ENCODE results near the gene PRSS22.
A peak's percentile ranks its signal among the peaks of the same experiment; 100 is the strongest.

Gene PRSS22

GRCh38 chr16:2828876-2829430 lies 29.0 kb downstream of the PRSS22 start:
- WGBS, 2 donors (ENCODE audit: extremely low coverage in 2 of 2, insufficient read length in 2 of 2, insufficient replicate concordance in 1 of 2), result no CpG with 5 or more reads among the region's 17 CpGs
- H3K23ac ChIP-seq (ENCODE audit: low read depth, low read length, poor library complexity), result peak overlapping the region; percentile 20
- H2AFZ ChIP-seq (ENCODE audit: low read length), result no peak overlapping the region
- H2BK5ac ChIP-seq (ENCODE audit: low read length), result no peak overlapping the region
- H2BK15ac ChIP-seq (ENCODE audit: low read length), result no peak overlapping the region
- H4K8ac ChIP-seq (ENCODE audit: low read depth, low read length), result no peak overlapping the region
- no peak overlapping the region for H3K4me2 ChIP-seq (ENCODE audit: insufficient read depth, low read length, poor library complexity, severe bottlenecking)
- H3K36me3 ChIP-seq (replicated peaks in 1 of 2; ENCODE audit: control insufficient read depth in 2 of 2, insufficient read depth in 2 of 2, low read length in 2 of 2), result no peaks in the 10 kb centered on the region
- H3K4ac ChIP-seq (ENCODE audit: low read length), result no peak overlapping the region
- no peak overlapping the region for H3K18ac ChIP-seq (ENCODE audit: low read length)
- DNase-seq (ENCODE audit: low spot score), result no peak
- H3K79me1 ChIP-seq (ENCODE audit: low read depth, low read length), result peaks cover 1% of the 10 kb centered on the region
- peaks cover 0 to 39% (median 0%) of the 10 kb centered on the region in 3 experiments for H3K27me3 ChIP-seq (ENCODE audit: control insufficient read depth in 3 of 3, insufficient read depth in 3 of 3, low read depth in 1 of 3, low read length in 3 of 3)
- H3K27ac ChIP-seq (replicated peaks; ENCODE audit: low read length), result no peak overlapping the region
- H3K4me1 ChIP-seq (ENCODE audit: control insufficient read depth in 2 of 2, insufficient read depth in 1 of 2, low read depth in 1 of 2, low read length in 2 of 2), result no peaks in the 10 kb centered on the region
- H3K9ac ChIP-seq (ENCODE audit: low read depth, low read length, poor library complexity), result no peak overlapping the region
- no peak overlapping the region for H2AK5ac ChIP-seq (ENCODE audit: low read depth, low read length)
- H3K4me3 ChIP-seq (ENCODE audit: low read length in 2 of 2), result no peak overlapping the region
- H4K91ac ChIP-seq (ENCODE audit: low read depth, low read length, poor library complexity), result no peak overlapping the region
- no peak overlapping the region for H2BK12ac ChIP-seq (ENCODE audit: low read length)
- H3K9me3 ChIP-seq (replicated peaks in 1 of 2; ENCODE audit: control insufficient read depth in 2 of 2, insufficient read depth in 1 of 2, low read depth in 1 of 2, low read length in 2 of 2), result peaks cover 0 to 2% of the 10 kb centered on the region in 2 donors
- no peak overlapping the region for H2BK120ac ChIP-seq (ENCODE audit: low read depth, low read length)
- H3K14ac ChIP-seq (ENCODE audit: low read length), result no peak overlapping the region

DNA sequence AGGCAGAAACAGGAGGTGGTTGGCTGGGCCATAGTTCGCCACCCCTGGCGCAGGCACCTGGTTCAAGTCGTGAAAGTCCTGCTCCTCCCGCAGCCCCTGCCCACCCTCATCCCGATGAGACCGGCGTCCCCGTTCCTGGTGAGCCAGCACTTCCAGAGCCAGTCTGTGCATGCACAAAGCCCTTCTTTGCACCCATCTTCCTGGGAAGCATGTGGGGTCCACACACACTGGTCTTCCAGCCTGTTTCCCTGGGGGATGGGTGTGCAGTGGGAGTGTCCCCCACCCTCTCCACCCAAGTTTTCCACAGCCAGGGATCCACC lies 29.5 kb downstream of the PRSS22 start:
- Histone ChIP-seq H2BK12ac (ENCODE audit: low read length) (no peak overlapping the region), H3K27me3 (ENCODE audit: control insufficient read depth in 3 of 3, insufficient read depth in 3 of 3, low read depth in 1 of 3, low read length in 3 of 3) (peaks cover 0 to 39% (median 0%) of the 10 kb centered on the region in 3 experiments), H3K4me2 (ENCODE audit: insufficient read depth, low read length, poor library complexity, severe bottlenecking) (no peak overlapping the region), H2AFZ (ENCODE audit: low read length) (no peak overlapping the region), H3K36me3 (replicated peaks in 1 of 2; ENCODE audit: control insufficient read depth in 2 of 2, insufficient read depth in 2 of 2, low read length in 2 of 2) (no peaks in the 10 kb centered on the region), H3K4ac (ENCODE audit: low read length) (no peak overlapping the region), H3K18ac (ENCODE audit: low read length) (no peak overlapping the region), H3K14ac (ENCODE audit: low read length) (no peak overlapping the region), H3K4me1 (ENCODE audit: control insufficient read depth in 2 of 2, insufficient read depth in 1 of 2, low read depth in 1 of 2, low read length in 2 of 2) (no peaks in the 10 kb centered on the region), H2AK5ac (ENCODE audit: low read depth, low read length) (no peak overlapping the region), H4K91ac (ENCODE audit: low read depth, low read length, poor library complexity) (no peak overlapping the region), H3K79me1 (ENCODE audit: low read depth, low read length) (peaks cover 1% of the 10 kb centered on the region), H3K4me3 (ENCODE audit: low read length in 2 of 2) (no peak overlapping the region), H2BK15ac (ENCODE audit: low read length) (no peak overlapping the region), H3K9ac (ENCODE audit: low read depth, low read length, poor library complexity) (no peak overlapping the region), H2BK5ac (ENCODE audit: low read length) (no peak overlapping the region), H3K9me3 (replicated peaks in 1 of 2; ENCODE audit: control insufficient read depth in 2 of 2, insufficient read depth in 1 of 2, low read depth in 1 of 2, low read length in 2 of 2) (peaks cover 0 to 2% of the 10 kb centered on the region in 2 donors), H3K23ac (ENCODE audit: low read depth, low read length, poor library complexity) (peak overlapping the region; percentile 8), H2BK120ac (ENCODE audit: low read depth, low read length) (no peak overlapping the region), H3K27ac (replicated peaks; ENCODE audit: low read length) (no peak overlapping the region), H4K8ac (ENCODE audit: low read depth, low read length) (no peak overlapping the region)
- no CpG with 5 or more reads among the region's 8 CpGs for WGBS, 2 donors (ENCODE audit: extremely low coverage in 2 of 2, insufficient read length in 2 of 2, insufficient replicate concordance in 1 of 2)
- no peak for DNase-seq (ENCODE audit: low spot score)

- H2AFZ ChIP-seq (ENCODE audit: low read length), result no peak overlapping the region
- H2BK15ac ChIP-seq (ENCODE audit: low read length), result no peak overlapping the region
- no peak overlapping the region for H2BK5ac ChIP-seq (ENCODE audit: low read length)
- H2BK12ac ChIP-seq (ENCODE audit: low read length), result no peak overlapping the region
- no peak overlapping the region for H4K91ac ChIP-seq (ENCODE audit: low read depth, low read length, poor library complexity)
- H3K14ac ChIP-seq (ENCODE audit: low read length), result no peak overlapping the region
- no peak for DNase-seq (ENCODE audit: low spot score)
- no peaks in the 10 kb centered on the region for H3K4me1 ChIP-seq (ENCODE audit: control insufficient read depth in 2 of 2, insufficient read depth in 1 of 2, low read depth in 1 of 2, low read length in 2 of 2)
- no peak overlapping the region for H2AK5ac ChIP-seq (ENCODE audit: low read depth, low read length)
- H3K4me2 ChIP-seq (ENCODE audit: insufficient read depth, low read length, poor library complexity, severe bottlenecking), result no peak overlapping the region
- no CpG with 5 or more reads among the region's 14 CpGs for WGBS, 2 donors (ENCODE audit: extremely low coverage in 2 of 2, insufficient read length in 2 of 2, insufficient replicate concordance in 1 of 2)
- no peak overlapping the region for H3K9ac ChIP-seq (ENCODE audit: low read depth, low read length, poor library complexity)
- H3K36me3 ChIP-seq (replicated peaks in 1 of 2; ENCODE audit: control insufficient read depth in 2 of 2, insufficient read depth in 2 of 2, low read length in 2 of 2), result no peaks in the 10 kb centered on the region
- no peak overlapping the region for H3K23ac ChIP-seq (ENCODE audit: low read depth, low read length, poor library complexity)
- H3K18ac ChIP-seq (ENCODE audit: low read length), result no peak overlapping the region
- no peak overlapping the region for H3K4ac ChIP-seq (ENCODE audit: low read length)
- no peak overlapping the region for H3K27ac ChIP-seq (replicated peaks; ENCODE audit: low read length)
- H3K9me3 ChIP-seq (replicated peaks in 1 of 2; ENCODE audit: control insufficient read depth in 2 of 2, insufficient read depth in 1 of 2, low read depth in 1 of 2, low read length in 2 of 2), result peaks cover 0 to 2% of the 10 kb centered on the region in 2 donors
- peaks cover 0 to 39% (median 0%) of the 10 kb centered on the region in 3 experiments for H3K27me3 ChIP-seq (ENCODE audit: control insufficient read depth in 3 of 3, insufficient read depth in 3 of 3, low read depth in 1 of 3, low read length in 3 of 3)
- no peak overlapping the region for H2BK120ac ChIP-seq (ENCODE audit: low read depth, low read length)
- no peak overlapping the region for H4K8ac ChIP-seq (ENCODE audit: low read depth, low read length)
- peaks cover 1% of the 10 kb centered on the region for H3K79me1 ChIP-seq (ENCODE audit: low read depth, low read length)
- no peak overlapping the region for H3K4me3 ChIP-seq (ENCODE audit: low read length in 2 of 2)
These were observed 30.0 kb downstream of the PRSS22 start for GRCh38 chr16:2827831-2828520.

GRCh38 chr16:2827374-2827791 lies 30.6 kb downstream of the PRSS22 start:
- Histone ChIP-seq H2BK15ac (ENCODE audit: low read length) (no peak overlapping the region), H3K18ac (ENCODE audit: low read length) (no peak overlapping the region), H2AK5ac (ENCODE audit: low read depth, low read length) (no peak overlapping the region), H3K23ac (ENCODE audit: low read depth, low read length, poor library complexity) (no peak overlapping the region), H3K14ac (ENCODE audit: low read length) (no peak overlapping the region), H2BK120ac (ENCODE audit: low read depth, low read length) (no peak overlapping the region), H4K8ac (ENCODE audit: low read depth, low read length) (no peak overlapping the region), H2AFZ (ENCODE audit: low read length) (no peak overlapping the region), H3K4me2 (ENCODE audit: insufficient read depth, low read length, poor library complexity, severe bottlenecking) (no peak overlapping the region), H3K4ac (ENCODE audit: low read length) (no peak overlapping the region), H3K79me1 (ENCODE audit: low read depth, low read length) (peaks cover under 1% of the 10 kb centered on the region), H3K36me3 (replicated peaks in 1 of 2; ENCODE audit: control insufficient read depth in 2 of 2, insufficient read depth in 2 of 2, low read length in 2 of 2) (no peaks in the 10 kb centered on the region), H4K91ac (ENCODE audit: low read depth, low read length, poor library complexity) (no peak overlapping the region), H3K27ac (replicated peaks; ENCODE audit: low read length) (no peak overlapping the region), H3K9ac (ENCODE audit: low read depth, low read length, poor library complexity) (no peak overlapping the region), H3K4me1 (ENCODE audit: control insufficient read depth in 2 of 2, insufficient read depth in 1 of 2, low read depth in 1 of 2, low read length in 2 of 2) (no peaks in the 10 kb centered on the region), H3K4me3 (ENCODE audit: low read length in 2 of 2) (no peak overlapping the region), H3K9me3 (replicated peaks in 1 of 2; ENCODE audit: control insufficient read depth in 2 of 2, insufficient read depth in 1 of 2, low read depth in 1 of 2, low read length in 2 of 2) (no peaks in the 10 kb centered on the region), H2BK12ac (ENCODE audit: low read length) (no peak overlapping the region), H3K27me3 (ENCODE audit: control insufficient read depth in 3 of 3, insufficient read depth in 3 of 3, low read depth in 1 of 3, low read length in 3 of 3) (peaks cover 0 to 41% (median 0%) of the 10 kb centered on the region in 3 experiments), H2BK5ac (ENCODE audit: low read length) (no peak overlapping the region)
- WGBS, 2 donors (ENCODE audit: extremely low coverage in 2 of 2, insufficient read length in 2 of 2, insufficient replicate concordance in 1 of 2), result no CpG with 5 or more reads among the region's 15 CpGs
- DNase-seq (ENCODE audit: low spot score), result no peak
